ENCODE results near the gene PTPRB. TPM values are rescaled to one million over a fixed set of nuclear protein-coding genes. Genes with fewer than 3 reads are reported as not detected.

Gene PTPRB
- total and polyA plus RNA-seq, 2 of the 8 experiments (the other 6 are each of a cell fraction or from before 2014, with no cell fraction given) = 0.36 to 0.58 TPM

DNA sequence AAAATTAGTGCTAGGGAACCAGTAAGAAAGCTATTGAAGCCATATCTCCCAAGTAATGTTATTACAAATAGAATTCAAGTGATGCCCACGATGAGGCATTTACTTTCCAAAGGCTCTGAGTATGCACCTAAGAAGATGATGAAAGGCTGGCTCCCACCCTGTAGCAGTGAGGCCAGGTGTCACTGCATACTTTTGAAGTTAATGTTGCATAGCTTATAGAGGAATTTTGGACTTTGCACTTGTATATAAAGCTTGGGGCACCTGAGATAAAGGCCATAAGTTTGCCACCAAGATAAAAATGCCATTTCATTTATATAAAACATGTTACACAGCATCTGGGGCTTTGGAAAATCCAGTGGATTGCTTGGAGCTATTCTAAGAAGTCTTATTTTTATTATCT is 96.2 kb downstream of the PTPRB start:
- Histone ChIP-seq H3K4ac (replicated peaks; ENCODE audit: insufficient read length, low read depth, low read length) (no peak overlapping the region), H2BK20ac (ENCODE audit: low read length) (no peak overlapping the region), H3K23me2 (ENCODE audit: low read depth, low read length) (no peaks in the 10 kb centered on the region), H3K4me3 (ENCODE audit: extremely low read depth in 1 of 4, insufficient read depth in 2 of 4, low read depth in 3 of 4, low read length in 4 of 4) (no peak overlapping the region), H3K4me2 (ENCODE audit: insufficient read depth in 1 of 2, low read depth in 2 of 2, low read length in 2 of 2) (no peak overlapping the region), H2BK5ac (ENCODE audit: low read depth, low read length) (no peak overlapping the region), H2AK5ac (ENCODE audit: low read depth, low read length) (no peak overlapping the region), H2BK120ac (replicated peaks; ENCODE audit: low read depth, low read length) (no peak overlapping the region), H3K9me3 (ENCODE audit: insufficient read depth in 2 of 2, low read depth in 1 of 2, low read length in 1 of 2) (no peaks in the 10 kb centered on the region), H3K23ac (ENCODE audit: insufficient read length) (no peak overlapping the region), H4K91ac (replicated peaks; ENCODE audit: insufficient read length, low read length) (no peak overlapping the region), H3K27ac (ENCODE audit: low read depth, low read length) (no peak overlapping the region), H4K8ac (ENCODE audit: extremely low read depth, insufficient read depth, low read length) (no peak overlapping the region), H3K4me1 (replicated peaks in 1 of 4; ENCODE audit: control insufficient read depth in 3 of 4, insufficient read depth in 4 of 4, low read length in 3 of 4) (no peaks in the 10 kb centered on the region; a peak in 1 of 7 replicates), H3K14ac (ENCODE audit: insufficient read length) (no peak overlapping the region), H4K5ac (ENCODE audit: insufficient read length, low read depth, low read length) (no peak overlapping the region), H4K20me1 (replicated peaks in 1 of 2; ENCODE audit: control insufficient read depth in 1 of 2, insufficient read depth in 2 of 2, low read length in 2 of 2) (no peaks in the 10 kb centered on the region), H3K27me3 (replicated peaks in 1 of 4; ENCODE audit: control insufficient read depth in 3 of 4, extremely low read depth in 1 of 4, insufficient read depth in 3 of 4, low read length in 3 of 4) (no peaks in the 10 kb centered on the region), H3K79me1 (ENCODE audit: low read depth, low read length) (no peaks in the 10 kb centered on the region), H3K18ac (ENCODE audit: extremely low read depth, low read length) (no peak overlapping the region), H3K36me3 (ENCODE audit: control insufficient read depth in 2 of 4, insufficient read depth in 4 of 4, low read length in 3 of 4) (no peaks in the 10 kb centered on the region), H3K56ac (replicated peaks; ENCODE audit: insufficient read length, low read depth, low read length) (no peak overlapping the region), H2AFZ (ENCODE audit: low read length) (no peak overlapping the region), H3K79me2 (ENCODE audit: control insufficient read depth in 1 of 2, insufficient read depth in 2 of 2, low read length in 2 of 2) (no peaks in the 10 kb centered on the region), H2BK15ac (ENCODE audit: low read length) (no peak overlapping the region), H2BK12ac (ENCODE audit: low read depth, low read length) (no peak overlapping the region), H3K9ac (replicated peaks in 1 of 4; ENCODE audit: extremely low read depth in 1 of 4, low read depth in 3 of 4, low read length in 3 of 4) (no peak overlapping the region)
- ChIA-PET POLR2A (ENCODE audit: partially characterized antibody) (interaction anchor here (0.7 kb wide), 1 partner anchor 594 kb away, joined by 3 read pairs; no protein-coding TSS in a partner anchor), CTCF (ENCODE audit: partially characterized antibody) (interaction anchor here (0.8 to 1.1 kb wide), 2 partner anchors 12 to 126 kb away, joined by 4 read pairs; no protein-coding TSS in a partner anchor)
- DNase-seq (ENCODE audit: low read depth in 1 of 2, low spot score in 2 of 2) (no peak), FAIRE-seq (no peak)
- 87% methylated on average over 1 of the region's 1 CpG; no CpG with 5 or more reads in 1 of the 2 experiments for WGBS, 2 experiments (ENCODE audit: extremely low coverage in 1 of 2, insufficient coverage in 1 of 2, insufficient read length in 1 of 2, insufficient replicate concordance in 2 of 2, low coverage in 1 of 2, low lambda C conversion rate in 2 of 2, missing lambda C conversion rate in 1 of 2)
- TF ChIP-seq FOSL1 (IDR thresholded peaks at IDR 0.05; ENCODE audit: insufficient read depth, low read depth, low read length) (no peak), BRCA1 (IDR thresholded peaks at IDR 0.05; ENCODE audit: low read depth, low read length) (no peak), EGR1 (IDR thresholded peaks at IDR 0.05; ENCODE audit: borderline replicate concordance, low read depth, low read length) (no peak), CBX8 (IDR thresholded peaks at IDR 0.05; ENCODE audit: borderline replicate concordance, low read depth, low read length) (no peak), SP4 (IDR thresholded peaks at IDR 0.05; ENCODE audit: low read length) (no peak), KDM1A (IDR thresholded peaks at IDR 0.05; ENCODE audit: borderline replicate concordance, low read length) (no peak), BACH1 (IDR thresholded peaks at IDR 0.05; ENCODE audit: low read length) (no peak), HDAC2 (IDR thresholded peaks at IDR 0.05; ENCODE audit: borderline replicate concordance in 1 of 2, low read depth in 2 of 2, low read length in 2 of 2) (no peak), RBBP5 (IDR thresholded peaks at IDR 0.05; ENCODE audit: borderline replicate concordance, low read depth, low read length) (no peak), CHD1 (IDR thresholded peaks at IDR 0.05; ENCODE audit: low read depth, low read length) (no peak), PHF8 (conservative IDR thresholded peaks at IDR 0.05; ENCODE audit: low read depth, low read length) (no peak), MAX (IDR thresholded peaks at IDR 0.05) (no peak)
- TF ChIP-seq, protein P1, sequence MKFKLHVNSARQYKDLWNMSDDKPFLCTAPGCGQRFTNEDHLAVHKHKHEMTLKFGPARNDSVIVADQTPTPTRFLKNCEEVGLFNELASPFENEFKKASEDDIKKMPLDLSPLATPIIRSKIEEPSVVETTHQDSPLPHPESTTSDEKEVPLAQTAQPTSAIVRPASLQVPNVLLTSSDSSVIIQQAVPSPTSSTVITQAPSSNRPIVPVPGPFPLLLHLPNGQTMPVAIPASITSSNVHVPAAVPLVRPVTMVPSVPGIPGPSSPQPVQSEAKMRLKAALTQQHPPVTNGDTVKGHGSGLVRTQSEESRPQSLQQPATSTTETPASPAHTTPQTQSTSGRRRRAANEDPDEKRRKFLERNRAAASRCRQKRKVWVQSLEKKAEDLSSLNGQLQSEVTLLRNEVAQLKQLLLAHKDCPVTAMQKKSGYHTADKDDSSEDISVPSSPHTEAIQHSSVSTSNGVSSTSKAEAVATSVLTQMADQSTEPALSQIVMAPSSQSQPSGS (IDR thresholded peaks at IDR 0.05; ENCODE audit: low read length) = no peak

Data from H1 (cell line).